HEK293 (cell line): ENCODE measurements around the gene NLGN3.

Experiments
- GLIS1 ChIP-seq: fragments of 450-650 bp; formaldehyde crosslinking; IDR thresholded peaks from 2 replicates; pipeline ENCODE4 v1.5.1; 2016; ENCODE audit warnings: missing biosample characterization, missing genetic modification characterization
- ZNF146 ChIP-seq: fragments of 450-650 bp; formaldehyde crosslinking; IDR thresholded peaks from 2 replicates; pipeline ENCODE4 v1.5.1; 2016; ENCODE audit warnings: missing biosample characterization, missing genetic modification characterization
- ZNF221 ChIP-seq: fragments of 450-650 bp; formaldehyde crosslinking; IDR thresholded peaks from 2 replicates; pipeline ENCODE4 v1.5.1; 2017; ENCODE audit warnings: missing biosample characterization, missing genetic modification characterization, borderline replicate concordance
- ZNF707 ChIP-seq: fragments of 450-650 bp; formaldehyde crosslinking; IDR thresholded peaks from 2 replicates; pipeline ENCODE4 v1.5.1; 2016; ENCODE audit warnings: missing biosample characterization, missing genetic modification characterization
- ZSCAN30 ChIP-seq: fragments of 450-650 bp; IDR thresholded peaks from 2 replicates; pipeline ENCODE4 v1.5.1; 2018; ENCODE audit warnings: missing biosample characterization, mild to moderate bottlenecking, missing genetic modification characterization, moderate library complexity
- TF ChIP-seq, protein P1 (sequence below): fragments of 450-650 bp; formaldehyde crosslinking; IDR thresholded peaks from 2 replicates; pipeline ENCODE4 v1.5.1; 2016; ENCODE audit warnings: missing biosample characterization, missing genetic modification characterization
- TF ChIP-seq, protein P2 (sequence below): fragments of 450-650 bp; formaldehyde crosslinking; IDR thresholded peaks from 2 replicates; pipeline ENCODE4 v1.5.1; 2016; ENCODE audit warnings: missing biosample characterization, missing genetic modification characterization
- TF ChIP-seq, protein P3 (sequence below): sonication (generic); formaldehyde crosslinking; IDR thresholded peaks from 2 replicates; pipeline ENCODE4 v1.8.1; 2022; ENCODE audit warnings: mild to moderate bottlenecking, moderate library complexity, missing genetic modification reagents
- TF ChIP-seq, protein P4 (sequence below): fragments of 450-650 bp; formaldehyde crosslinking; IDR thresholded peaks from 2 replicates; pipeline ENCODE4 v1.5.1; 2016; ENCODE audit warnings: missing biosample characterization, missing genetic modification characterization
- TF ChIP-seq, protein P5 (sequence below): fragments of 450-650 bp; formaldehyde crosslinking; IDR thresholded peaks from 2 replicates; pipeline ENCODE4 v1.5.1; 2016; ENCODE audit warnings: missing biosample characterization, missing genetic modification characterization

DNA sequence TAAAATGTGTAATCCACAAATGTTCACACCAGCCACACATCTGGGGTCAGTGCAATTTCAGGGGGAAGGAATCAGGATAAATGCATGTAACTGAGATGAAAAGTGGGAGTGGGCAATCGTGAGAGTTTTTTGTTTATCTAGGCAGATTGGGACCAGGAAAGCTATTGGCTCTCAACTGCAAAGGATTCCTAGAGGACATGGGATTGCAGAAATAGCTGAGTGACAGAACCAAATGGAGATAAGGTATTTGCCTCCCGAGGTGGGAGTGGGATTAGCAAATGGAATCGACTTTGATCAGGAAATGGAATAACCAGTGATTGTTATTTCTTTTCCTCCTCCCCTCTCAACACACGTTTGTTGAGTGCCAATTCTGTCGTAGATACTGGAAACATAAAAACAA lies 39.5 kb downstream of the NLGN3 start:
- TF ChIP-seq, protein P1, sequence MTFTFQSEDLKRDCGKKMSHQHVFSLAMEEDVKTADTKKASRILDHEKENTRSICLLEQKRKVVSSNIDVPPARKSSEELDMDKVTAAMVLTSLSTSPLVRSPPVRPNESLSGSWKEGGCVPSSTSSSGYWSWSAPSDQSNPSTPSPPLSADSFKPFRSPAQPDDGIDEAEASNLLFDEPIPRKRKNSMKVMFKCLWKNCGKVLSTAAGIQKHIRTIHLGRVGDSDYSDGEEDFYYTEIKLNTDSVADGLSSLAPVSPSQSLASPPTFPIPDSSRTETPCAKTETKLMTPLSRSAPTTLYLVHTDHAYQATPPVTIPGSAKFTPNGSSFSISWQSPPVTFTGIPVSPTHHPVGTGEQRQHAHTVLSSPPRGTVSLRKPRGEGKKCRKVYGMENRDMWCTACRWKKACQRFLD (tag by site-specific recombination) = no peak
- no peak for TF ChIP-seq ZNF146
- TF ChIP-seq, protein P2, sequence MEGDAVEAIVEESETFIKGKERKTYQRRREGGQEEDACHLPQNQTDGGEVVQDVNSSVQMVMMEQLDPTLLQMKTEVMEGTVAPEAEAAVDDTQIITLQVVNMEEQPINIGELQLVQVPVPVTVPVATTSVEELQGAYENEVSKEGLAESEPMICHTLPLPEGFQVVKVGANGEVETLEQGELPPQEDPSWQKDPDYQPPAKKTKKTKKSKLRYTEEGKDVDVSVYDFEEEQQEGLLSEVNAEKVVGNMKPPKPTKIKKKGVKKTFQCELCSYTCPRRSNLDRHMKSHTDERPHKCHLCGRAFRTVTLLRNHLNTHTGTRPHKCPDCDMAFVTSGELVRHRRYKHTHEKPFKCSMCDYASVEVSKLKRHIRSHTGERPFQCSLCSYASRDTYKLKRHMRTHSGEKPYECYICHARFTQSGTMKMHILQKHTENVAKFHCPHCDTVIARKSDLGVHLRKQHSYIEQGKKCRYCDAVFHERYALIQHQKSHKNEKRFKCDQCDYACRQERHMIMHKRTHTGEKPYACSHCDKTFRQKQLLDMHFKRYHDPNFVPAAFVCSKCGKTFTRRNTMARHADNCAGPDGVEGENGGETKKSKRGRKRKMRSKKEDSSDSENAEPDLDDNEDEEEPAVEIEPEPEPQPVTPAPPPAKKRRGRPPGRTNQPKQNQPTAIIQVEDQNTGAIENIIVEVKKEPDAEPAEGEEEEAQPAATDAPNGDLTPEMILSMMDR (tag by site-specific recombination) = no peak
- TF ChIP-seq ZSCAN30 (tag by site-specific recombination) = no peak
- TF ChIP-seq ZNF707 = no peak
- TF ChIP-seq, protein P3, sequence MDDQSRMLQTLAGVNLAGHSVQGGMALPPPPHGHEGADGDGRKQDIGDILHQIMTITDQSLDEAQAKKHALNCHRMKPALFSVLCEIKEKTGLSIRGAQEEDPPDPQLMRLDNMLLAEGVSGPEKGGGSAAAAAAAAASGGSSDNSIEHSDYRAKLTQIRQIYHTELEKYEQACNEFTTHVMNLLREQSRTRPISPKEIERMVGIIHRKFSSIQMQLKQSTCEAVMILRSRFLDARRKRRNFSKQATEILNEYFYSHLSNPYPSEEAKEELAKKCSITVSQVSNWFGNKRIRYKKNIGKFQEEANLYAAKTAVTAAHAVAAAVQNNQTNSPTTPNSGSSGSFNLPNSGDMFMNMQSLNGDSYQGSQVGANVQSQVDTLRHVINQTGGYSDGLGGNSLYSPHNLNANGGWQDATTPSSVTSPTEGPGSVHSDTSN (CRISPR knock-in tag) = no peak
- no peak for TF ChIP-seq GLIS1 (tag by site-specific recombination)
- no peak for TF ChIP-seq ZNF221 (tag by site-specific recombination)
- TF ChIP-seq, protein P4, sequence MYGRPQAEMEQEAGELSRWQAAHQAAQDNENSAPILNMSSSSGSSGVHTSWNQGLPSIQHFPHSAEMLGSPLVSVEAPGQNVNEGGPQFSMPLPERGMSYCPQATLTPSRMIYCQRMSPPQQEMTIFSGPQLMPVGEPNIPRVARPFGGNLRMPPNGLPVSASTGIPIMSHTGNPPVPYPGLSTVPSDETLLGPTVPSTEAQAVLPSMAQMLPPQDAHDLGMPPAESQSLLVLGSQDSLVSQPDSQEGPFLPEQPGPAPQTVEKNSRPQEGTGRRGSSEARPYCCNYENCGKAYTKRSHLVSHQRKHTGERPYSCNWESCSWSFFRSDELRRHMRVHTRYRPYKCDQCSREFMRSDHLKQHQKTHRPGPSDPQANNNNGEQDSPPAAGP (tag by site-specific recombination) = no peak
- TF ChIP-seq, protein P5, sequence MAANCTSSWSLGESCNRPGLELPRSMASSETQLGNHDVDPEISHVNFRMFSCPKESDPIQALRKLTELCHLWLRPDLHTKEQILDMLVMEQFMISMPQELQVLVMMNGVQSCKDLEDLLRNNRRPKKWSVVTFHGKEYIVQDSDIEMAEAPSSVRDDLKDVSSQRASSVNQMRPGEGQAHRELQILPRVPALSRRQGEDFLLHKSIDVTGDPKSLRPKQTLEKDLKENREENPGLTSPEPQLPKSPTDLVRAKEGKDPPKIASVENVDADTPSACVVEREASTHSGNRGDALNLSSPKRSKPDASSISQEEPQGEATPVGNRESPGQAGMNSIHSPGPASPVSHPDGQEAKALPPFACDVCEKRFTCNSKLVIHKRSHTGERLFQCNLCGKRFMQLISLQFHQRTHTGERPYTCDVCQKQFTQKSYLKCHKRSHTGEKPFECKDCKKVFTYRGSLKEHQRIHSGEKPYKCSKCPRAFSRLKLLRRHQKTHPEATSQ (tag by site-specific recombination) = no peak
